GM23338 (cell line): ENCODE measurements around the gene FAF1. TPM values are rescaled to one million over a fixed set of nuclear protein-coding genes. Genes with fewer than 3 reads are reported as not detected.
A peak's percentile ranks its signal among the peaks of the same experiment; 100 is the strongest.

Experiments used
- ATAC-seq: fragments of 200-7000 bp; cut with Tn5 transposase; 3 replicates; pipeline ENCODE4 v1.9.1; 2020
- DNase-seq: peaks from one replicate; pipeline ENCODE4 v3.0.0-alpha.2; 2015; ENCODE audit warnings: low spot score
- H2AFZ ChIP-seq: fragments of 200-600 bp; sonication (generic); 2 replicates; pipeline ENCODE4 v1.8.0; 2016; ENCODE audit warnings: antibody characterized with exemption, mild to moderate bottlenecking, moderate library complexity
- H3F3A ChIP-seq: fragments of 200-600 bp; sonication (generic); replicated peaks from 2 replicates; pipeline ENCODE4 v1.8.0; 2017; ENCODE audit warnings: antibody characterized with exemption, mixed run types, low read depth
- H3K27ac ChIP-seq: fragments of 200-600 bp; sonication (generic); 2 replicates; pipeline ENCODE4 v1.6.1; 2016; ENCODE audit warnings: low read depth
- H3K27me3 ChIP-seq: fragments of 200-600 bp; sonication (generic); 2 replicates; pipeline ENCODE4 v1.8.0; 2016; ENCODE audit warnings: mild to moderate bottlenecking, mixed run types, moderate library complexity; ENCODE audit not compliant: insufficient read depth
- H3K36me3 ChIP-seq: fragments of 200-600 bp; sonication (generic); 2 replicates; pipeline ENCODE4 v1.8.0; 2016; ENCODE audit warnings: mild to moderate bottlenecking; ENCODE audit not compliant: insufficient read depth
- H3K4me1 ChIP-seq: fragments of 200-600 bp; sonication (generic); 2 replicates; pipeline ENCODE4 v1.8.0; 2016; ENCODE audit warnings: mild to moderate bottlenecking, moderate library complexity; ENCODE audit not compliant: insufficient read depth
- H3K4me2 ChIP-seq: fragments of 200-600 bp; sonication (generic); 2 replicates; pipeline ENCODE4 v1.7.1; 2017; ENCODE audit warnings: mixed run types
- H3K4me3 ChIP-seq: fragments of 200-600 bp; sonication (generic); 2 replicates; pipeline ENCODE4 v1.6.1; 2016; ENCODE audit warnings: mixed run types
- H3K79me2 ChIP-seq: fragments of 200-600 bp; sonication (generic); replicated peaks from 2 replicates; pipeline ENCODE4 v1.8.0; 2017; ENCODE audit warnings: mild to moderate bottlenecking; ENCODE audit not compliant: insufficient read depth
- H3K9me2 ChIP-seq: fragments of 200-600 bp; sonication (generic); 2 replicates; pipeline ENCODE4 v1.8.0; 2017; ENCODE audit not compliant: insufficient read depth
- H4K20me1 ChIP-seq: fragments of 200-600 bp; sonication (generic); replicated peaks from 2 replicates; pipeline ENCODE4 v1.8.0; 2017; ENCODE audit warnings: mild to moderate bottlenecking; ENCODE audit not compliant: insufficient read depth
- H3K27ac Mint-ChIP-seq: 2 replicates; pipeline ENCODE4 v1.8.0; 2020; ENCODE audit warnings: inconsistent platforms, mild to moderate bottlenecking, moderate library complexity, mixed read lengths
- H3K27me3 Mint-ChIP-seq: 3 replicates; pipeline ENCODE4 v1.8.0; 2022; ENCODE audit warnings: low read depth, mild to moderate bottlenecking, moderate library complexity, mixed read lengths, inconsistent platforms; ENCODE audit not compliant: insufficient read depth, poor library complexity
- H3K36me3 Mint-ChIP-seq: 3 replicates; pipeline ENCODE4 v1.8.0; 2021; ENCODE audit warnings: low read depth, mild to moderate bottlenecking, inconsistent platforms, moderate library complexity, mixed read lengths
- H3K4me1 Mint-ChIP-seq: 3 replicates; pipeline ENCODE4 v1.8.0; 2020; ENCODE audit warnings: mild to moderate bottlenecking, inconsistent platforms, mixed read lengths
- H3K4me3 Mint-ChIP-seq: 3 replicates; pipeline ENCODE4 v1.8.0; 2021; ENCODE audit warnings: moderate library complexity, mild to moderate bottlenecking, inconsistent platforms, mixed read lengths
- H3K9me3 Mint-ChIP-seq: 3 replicates; pipeline ENCODE4 v1.8.0; 2020; ENCODE audit warnings: moderate library complexity, mild to moderate bottlenecking, inconsistent platforms, mixed read lengths
- CREB1 ChIP-seq: fragments of 250-450 bp; sonication (Bioruptor Pico); IDR thresholded peaks from 2 replicates; pipeline ENCODE4 v1.5.0; 2020; ENCODE audit warnings: low read depth, mild to moderate bottlenecking, moderate library complexity
- EZH2 ChIP-seq: fragments of 200-600 bp; sonication (generic); IDR thresholded peaks from one replicate; pipeline ENCODE4 v1.8.0; 2017; ENCODE audit warnings: antibody characterized with exemption, mild to moderate bottlenecking, low read depth; ENCODE audit not compliant: unreplicated experiment
- EZH2phosphoT487 ChIP-seq: fragments of 200-600 bp; sonication (generic); IDR thresholded peaks from one replicate; pipeline ENCODE4 v1.8.1; 2018; ENCODE audit warnings: antibody characterized with exemption; ENCODE audit not compliant: unreplicated experiment
- JUNB ChIP-seq: IDR thresholded peaks from one replicate; pipeline ENCODE4 v1.6.1; 2016; ENCODE audit warnings: antibody characterized with exemption; ENCODE audit not compliant: unreplicated experiment
- NANOG ChIP-seq: IDR thresholded peaks from 2 replicates; pipeline ENCODE4 v1.6.1; 2016; ENCODE audit warnings: antibody characterized with exemption, borderline replicate concordance
- POLR2AphosphoS5 ChIP-seq: IDR thresholded peaks from 2 replicates; pipeline ENCODE4 v1.6.1; 2016; ENCODE audit warnings: antibody characterized with exemption, low read depth
- STAT1 ChIP-seq: IDR thresholded peaks from one replicate; pipeline ENCODE4 v1.6.1; 2016; ENCODE audit warnings: antibody characterized with exemption; ENCODE audit not compliant: unreplicated experiment
- ZNF114 ChIP-seq: fragments of 250-450 bp; sonication (Bioruptor Pico); IDR thresholded peaks from 2 replicates; pipeline ENCODE4 v1.5.0; 2020; ENCODE audit warnings: mild to moderate bottlenecking, moderate library complexity
- ZNF331 ChIP-seq: fragments of 250-450 bp; sonication (Bioruptor Pico); IDR thresholded peaks from 2 replicates; pipeline ENCODE4 v1.5.0; 2020; ENCODE audit warnings: low read depth, mild to moderate bottlenecking, moderate library complexity
- polyA plus RNA-seq: library from polyadenylated mRNA; unstranded; fragments of >200 nt; fragmentation: Nextera tagmentation; extraction: Ambion mirVana; gene quantifications from 2 replicates; pipeline ENCODE4 v1.2.1, GENCODE V29; 2016
- total RNA-seq: library from RNA; depleted of rRNA; stranded (reverse); fragments of >200 nt; shearing (Covaris generic); gene quantifications from 2 replicates; pipeline ENCODE4 v1.2.3, GENCODE V29; 2014
- TF ChIP-seq, protein P1 (sequence below): IDR thresholded peaks from one replicate; pipeline ENCODE4 v1.6.1; 2018; ENCODE audit warnings: antibody characterized with exemption; ENCODE audit not compliant: unreplicated experiment
- TF ChIP-seq, protein P2 (sequence below): IDR thresholded peaks from 2 replicates; pipeline ENCODE4 v1.6.1; 2016; ENCODE audit warnings: antibody characterized with exemption
- TF ChIP-seq, protein P3 (sequence below): fragments of 250-450 bp; sonication (Bioruptor Pico); IDR thresholded peaks from 2 replicates; pipeline ENCODE4 v1.5.0; 2020; ENCODE audit warnings: mild to moderate bottlenecking, moderate library complexity
- TF ChIP-seq, protein P4 (sequence below), 2 experiments: fragments of 200-600 bp in 1 of 2; sonication (generic) in 1 of 2; conservative IDR thresholded peaks; 2 replicates each; pipeline versions ENCODE4 v1.5.1 to v1.6.1; 2016 to 2017; ENCODE audit warnings: antibody characterized with exemption in 2 of 2, low read depth in 2 of 2, mild to moderate bottlenecking in 2 of 2, moderate library complexity in 1 of 2

FAF1 gene
- total and polyA plus RNA-seq, 2 experiments from 2014 or later: 24.1 to 53.2 TPM

DNA sequence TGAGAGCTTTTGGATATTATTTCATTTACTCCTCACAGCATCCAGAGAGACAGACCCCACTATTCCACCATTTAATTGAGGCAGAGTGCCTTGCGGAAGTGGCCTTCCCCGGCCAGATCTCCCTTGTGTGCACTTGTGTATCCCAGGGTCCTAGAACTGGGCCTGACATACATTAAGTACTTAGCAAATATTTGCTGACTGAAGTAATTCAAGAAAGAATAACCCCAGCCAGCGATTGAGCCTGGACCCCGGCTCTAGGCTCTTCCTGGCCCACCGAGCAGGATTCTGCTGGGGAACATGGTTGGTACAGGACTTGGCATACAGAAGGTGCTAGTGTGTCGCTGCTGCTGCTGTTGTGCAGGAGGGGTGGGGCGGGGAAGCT lies 545.2 kb downstream of the FAF1 start:
- Mint-ChIP-seq H3K27me3 (peaks cover 75% of the 10 kb centered on the region), H3K4me1 (peaks cover 18% of the 10 kb centered on the region)

More for the DNA sequence above, 545.2 kb downstream of the FAF1 start:
- Histone ChIP-seq H4K20me1 (peaks cover 7% of the 10 kb centered on the region), H3K4me3 (peak overlapping the region; percentile 52), H2AFZ (peak overlapping the region; percentile 70; the same call in 1 of the 2 replicates), H3K36me3 (no peaks in the 10 kb centered on the region), H3F3A (0 out of 2 replicates have a peak, but pooled peaks cover 2% of the 10 kb centered on the region), H3K27me3 (peaks cover 100% of the 10 kb centered on the region), H3K4me1 (peaks cover 11% of the 10 kb centered on the region; the same call in 1 of the 2 replicates), H3K79me2 (no peaks in the 10 kb centered on the region), H3K4me2 (peak overlapping the region; percentile 79), H3K27ac (no peak overlapping the region), H3K9me2 (no peaks in the 10 kb centered on the region)
- Mint-ChIP-seq H3K36me3 (no peaks in the 10 kb centered on the region), H3K4me3 (peak overlapping the region; percentile 17; the same call in 1 of the 3 replicates), H3K27ac (no peak overlapping the region), H3K9me3 (peaks cover 8% of the 10 kb centered on the region; the same call in 2 of the 3 replicates)
- DNase-seq (no peak), ATAC-seq (no peak)
- TF ChIP-seq, protein P1, sequence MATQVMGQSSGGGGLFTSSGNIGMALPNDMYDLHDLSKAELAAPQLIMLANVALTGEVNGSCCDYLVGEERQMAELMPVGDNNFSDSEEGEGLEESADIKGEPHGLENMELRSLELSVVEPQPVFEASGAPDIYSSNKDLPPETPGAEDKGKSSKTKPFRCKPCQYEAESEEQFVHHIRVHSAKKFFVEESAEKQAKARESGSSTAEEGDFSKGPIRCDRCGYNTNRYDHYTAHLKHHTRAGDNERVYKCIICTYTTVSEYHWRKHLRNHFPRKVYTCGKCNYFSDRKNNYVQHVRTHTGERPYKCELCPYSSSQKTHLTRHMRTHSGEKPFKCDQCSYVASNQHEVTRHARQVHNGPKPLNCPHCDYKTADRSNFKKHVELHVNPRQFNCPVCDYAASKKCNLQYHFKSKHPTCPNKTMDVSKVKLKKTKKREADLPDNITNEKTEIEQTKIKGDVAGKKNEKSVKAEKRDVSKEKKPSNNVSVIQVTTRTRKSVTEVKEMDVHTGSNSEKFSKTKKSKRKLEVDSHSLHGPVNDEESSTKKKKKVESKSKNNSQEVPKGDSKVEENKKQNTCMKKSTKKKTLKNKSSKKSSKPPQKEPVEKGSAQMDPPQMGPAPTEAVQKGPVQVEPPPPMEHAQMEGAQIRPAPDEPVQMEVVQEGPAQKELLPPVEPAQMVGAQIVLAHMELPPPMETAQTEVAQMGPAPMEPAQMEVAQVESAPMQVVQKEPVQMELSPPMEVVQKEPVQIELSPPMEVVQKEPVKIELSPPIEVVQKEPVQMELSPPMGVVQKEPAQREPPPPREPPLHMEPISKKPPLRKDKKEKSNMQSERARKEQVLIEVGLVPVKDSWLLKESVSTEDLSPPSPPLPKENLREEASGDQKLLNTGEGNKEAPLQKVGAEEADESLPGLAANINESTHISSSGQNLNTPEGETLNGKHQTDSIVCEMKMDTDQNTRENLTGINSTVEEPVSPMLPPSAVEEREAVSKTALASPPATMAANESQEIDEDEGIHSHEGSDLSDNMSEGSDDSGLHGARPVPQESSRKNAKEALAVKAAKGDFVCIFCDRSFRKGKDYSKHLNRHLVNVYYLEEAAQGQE: no peak
- TF ChIP-seq STAT1: no peak
- TF ChIP-seq EZH2: no peak
- no peak for TF ChIP-seq NANOG
- TF ChIP-seq, protein P2, sequence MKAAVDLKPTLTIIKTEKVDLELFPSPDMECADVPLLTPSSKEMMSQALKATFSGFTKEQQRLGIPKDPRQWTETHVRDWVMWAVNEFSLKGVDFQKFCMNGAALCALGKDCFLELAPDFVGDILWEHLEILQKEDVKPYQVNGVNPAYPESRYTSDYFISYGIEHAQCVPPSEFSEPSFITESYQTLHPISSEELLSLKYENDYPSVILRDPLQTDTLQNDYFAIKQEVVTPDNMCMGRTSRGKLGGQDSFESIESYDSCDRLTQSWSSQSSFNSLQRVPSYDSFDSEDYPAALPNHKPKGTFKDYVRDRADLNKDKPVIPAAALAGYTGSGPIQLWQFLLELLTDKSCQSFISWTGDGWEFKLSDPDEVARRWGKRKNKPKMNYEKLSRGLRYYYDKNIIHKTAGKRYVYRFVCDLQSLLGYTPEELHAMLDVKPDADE: no peak
- TF ChIP-seq, protein P3, sequence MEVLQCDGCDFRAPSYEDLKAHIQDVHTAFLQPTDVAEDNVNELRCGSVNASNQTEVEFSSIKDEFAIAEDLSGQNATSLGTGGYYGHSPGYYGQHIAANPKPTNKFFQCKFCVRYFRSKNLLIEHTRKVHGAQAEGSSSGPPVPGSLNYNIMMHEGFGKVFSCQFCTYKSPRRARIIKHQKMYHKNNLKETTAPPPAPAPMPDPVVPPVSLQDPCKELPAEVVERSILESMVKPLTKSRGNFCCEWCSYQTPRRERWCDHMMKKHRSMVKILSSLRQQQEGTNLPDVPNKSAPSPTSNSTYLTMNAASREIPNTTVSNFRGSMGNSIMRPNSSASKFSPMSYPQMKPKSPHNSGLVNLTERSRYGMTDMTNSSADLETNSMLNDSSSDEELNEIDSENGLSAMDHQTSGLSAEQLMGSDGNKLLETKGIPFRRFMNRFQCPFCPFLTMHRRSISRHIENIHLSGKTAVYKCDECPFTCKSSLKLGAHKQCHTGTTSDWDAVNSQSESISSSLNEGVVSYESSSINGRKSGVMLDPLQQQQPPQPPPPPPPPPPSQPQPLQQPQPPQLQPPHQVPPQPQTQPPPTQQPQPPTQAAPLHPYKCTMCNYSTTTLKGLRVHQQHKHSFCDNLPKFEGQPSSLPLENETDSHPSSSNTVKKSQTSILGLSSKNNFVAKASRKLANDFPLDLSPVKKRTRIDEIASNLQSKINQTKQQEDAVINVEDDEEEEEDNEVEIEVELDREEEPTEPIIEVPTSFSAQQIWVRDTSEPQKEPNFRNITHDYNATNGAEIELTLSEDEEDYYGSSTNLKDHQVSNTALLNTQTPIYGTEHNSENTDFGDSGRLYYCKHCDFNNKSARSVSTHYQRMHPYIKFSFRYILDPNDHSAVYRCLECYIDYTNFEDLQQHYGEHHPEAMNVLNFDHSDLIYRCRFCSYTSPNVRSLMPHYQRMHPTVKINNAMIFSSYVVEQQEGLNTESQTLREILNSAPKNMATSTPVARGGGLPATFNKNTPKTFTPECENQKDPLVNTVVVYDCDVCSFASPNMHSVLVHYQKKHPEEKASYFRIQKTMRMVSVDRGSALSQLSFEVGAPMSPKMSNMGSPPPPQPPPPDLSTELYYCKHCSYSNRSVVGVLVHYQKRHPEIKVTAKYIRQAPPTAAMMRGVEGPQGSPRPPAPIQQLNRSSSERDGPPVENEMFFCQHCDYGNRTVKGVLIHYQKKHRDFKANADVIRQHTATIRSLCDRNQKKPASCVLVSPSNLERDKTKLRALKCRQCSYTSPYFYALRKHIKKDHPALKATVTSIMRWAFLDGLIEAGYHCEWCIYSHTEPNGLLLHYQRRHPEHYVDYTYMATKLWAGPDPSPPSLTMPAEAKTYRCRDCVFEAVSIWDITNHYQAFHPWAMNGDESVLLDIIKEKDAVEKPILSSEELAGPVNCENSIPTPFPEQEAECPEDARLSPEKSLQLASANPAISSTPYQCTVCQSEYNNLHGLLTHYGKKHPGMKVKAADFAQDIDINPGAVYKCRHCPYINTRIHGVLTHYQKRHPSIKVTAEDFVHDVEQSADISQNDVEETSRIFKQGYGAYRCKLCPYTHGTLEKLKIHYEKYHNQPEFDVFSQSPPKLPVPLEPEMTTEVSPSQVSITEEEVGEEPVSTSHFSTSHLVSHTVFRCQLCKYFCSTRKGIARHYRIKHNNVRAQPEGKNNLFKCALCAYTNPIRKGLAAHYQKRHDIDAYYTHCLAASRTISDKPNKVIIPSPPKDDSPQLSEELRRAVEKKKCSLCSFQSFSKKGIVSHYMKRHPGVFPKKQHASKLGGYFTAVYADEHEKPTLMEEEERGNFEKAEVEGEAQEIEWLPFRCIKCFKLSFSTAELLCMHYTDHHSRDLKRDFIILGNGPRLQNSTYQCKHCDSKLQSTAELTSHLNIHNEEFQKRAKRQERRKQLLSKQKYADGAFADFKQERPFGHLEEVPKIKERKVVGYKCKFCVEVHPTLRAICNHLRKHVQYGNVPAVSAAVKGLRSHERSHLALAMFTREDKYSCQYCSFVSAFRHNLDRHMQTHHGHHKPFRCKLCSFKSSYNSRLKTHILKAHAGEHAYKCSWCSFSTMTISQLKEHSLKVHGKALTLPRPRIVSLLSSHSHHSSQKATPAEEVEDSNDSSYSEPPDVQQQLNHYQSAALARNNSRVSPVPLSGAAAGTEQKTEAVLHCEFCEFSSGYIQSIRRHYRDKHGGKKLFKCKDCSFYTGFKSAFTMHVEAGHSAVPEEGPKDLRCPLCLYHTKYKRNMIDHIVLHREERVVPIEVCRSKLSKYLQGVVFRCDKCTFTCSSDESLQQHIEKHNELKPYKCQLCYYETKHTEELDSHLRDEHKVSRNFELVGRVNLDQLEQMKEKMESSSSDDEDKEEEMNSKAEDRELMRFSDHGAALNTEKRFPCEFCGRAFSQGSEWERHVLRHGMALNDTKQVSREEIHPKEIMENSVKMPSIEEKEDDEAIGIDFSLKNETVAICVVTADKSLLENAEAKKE (CRISPR knock-in tag): no peak
- no peak for TF ChIP-seq CREB1 (CRISPR knock-in tag)
- TF ChIP-seq JUNB: no peak
- TF ChIP-seq ZNF331: no peak
- TF ChIP-seq EZH2phosphoT487: no peak
- TF ChIP-seq POLR2AphosphoS5: no peak
- no peak for TF ChIP-seq ZNF114
- TF ChIP-seq, protein P4, sequence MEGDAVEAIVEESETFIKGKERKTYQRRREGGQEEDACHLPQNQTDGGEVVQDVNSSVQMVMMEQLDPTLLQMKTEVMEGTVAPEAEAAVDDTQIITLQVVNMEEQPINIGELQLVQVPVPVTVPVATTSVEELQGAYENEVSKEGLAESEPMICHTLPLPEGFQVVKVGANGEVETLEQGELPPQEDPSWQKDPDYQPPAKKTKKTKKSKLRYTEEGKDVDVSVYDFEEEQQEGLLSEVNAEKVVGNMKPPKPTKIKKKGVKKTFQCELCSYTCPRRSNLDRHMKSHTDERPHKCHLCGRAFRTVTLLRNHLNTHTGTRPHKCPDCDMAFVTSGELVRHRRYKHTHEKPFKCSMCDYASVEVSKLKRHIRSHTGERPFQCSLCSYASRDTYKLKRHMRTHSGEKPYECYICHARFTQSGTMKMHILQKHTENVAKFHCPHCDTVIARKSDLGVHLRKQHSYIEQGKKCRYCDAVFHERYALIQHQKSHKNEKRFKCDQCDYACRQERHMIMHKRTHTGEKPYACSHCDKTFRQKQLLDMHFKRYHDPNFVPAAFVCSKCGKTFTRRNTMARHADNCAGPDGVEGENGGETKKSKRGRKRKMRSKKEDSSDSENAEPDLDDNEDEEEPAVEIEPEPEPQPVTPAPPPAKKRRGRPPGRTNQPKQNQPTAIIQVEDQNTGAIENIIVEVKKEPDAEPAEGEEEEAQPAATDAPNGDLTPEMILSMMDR (conservative IDR thresholded peaks at IDR 0.05; ENCODE audit: low read depth in 2 of 2): no peak
